HG03175 (cell line): Measurements from ENCODE around the gene MAPRE3.

Source experiments
- ATAC-seq: cut with Tn5 transposase; IDR thresholded peaks from one replicate; pipeline ENCODE4 v1.9.1; 2021; ENCODE audit warnings: mild to moderate bottlenecking, moderate library complexity; ENCODE audit not compliant: unreplicated experiment

MAPRE3 gene

DNA sequence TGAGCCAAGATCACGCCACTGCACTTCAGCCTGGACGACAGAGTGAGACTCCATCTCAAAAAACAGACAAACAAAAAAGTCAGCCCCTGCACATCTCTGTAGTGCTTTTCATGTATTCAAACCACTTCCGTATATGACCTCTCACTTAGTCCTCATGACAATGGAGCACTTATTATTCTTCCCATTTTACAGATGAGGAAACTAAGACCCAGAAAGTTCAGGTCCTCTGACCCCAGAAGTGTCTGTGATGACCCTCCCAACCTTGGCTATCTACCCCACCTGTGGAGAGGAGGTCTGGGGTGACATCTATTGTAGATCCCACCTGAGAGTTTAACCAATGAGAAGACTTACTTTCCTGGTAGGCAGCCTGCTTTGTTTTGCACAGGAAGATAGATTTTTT, 21.6 kb upstream of the MAPRE3 start:
- no peak for ATAC-seq

DNA sequence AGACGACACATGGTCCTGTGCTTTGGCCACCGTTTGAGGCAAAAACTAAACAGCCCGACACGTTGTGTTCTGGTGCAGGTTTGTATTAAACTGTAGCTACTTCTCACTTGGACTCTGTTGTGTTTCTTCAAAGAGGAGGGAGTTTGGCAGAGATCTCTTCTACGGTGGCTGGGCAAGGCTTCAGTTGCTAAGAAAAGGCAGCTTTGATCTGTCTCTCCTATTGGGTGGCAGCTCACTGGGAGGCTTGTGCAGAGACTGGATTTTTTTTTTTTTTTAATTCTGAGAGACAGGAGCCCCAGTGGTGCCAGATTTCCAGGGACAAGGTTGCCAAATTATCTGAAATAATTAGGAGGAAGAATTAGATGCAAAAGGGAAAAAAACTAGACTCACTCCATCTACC, 20.2 kb upstream of the MAPRE3 start:
- no peak for ATAC-seq

DNA sequence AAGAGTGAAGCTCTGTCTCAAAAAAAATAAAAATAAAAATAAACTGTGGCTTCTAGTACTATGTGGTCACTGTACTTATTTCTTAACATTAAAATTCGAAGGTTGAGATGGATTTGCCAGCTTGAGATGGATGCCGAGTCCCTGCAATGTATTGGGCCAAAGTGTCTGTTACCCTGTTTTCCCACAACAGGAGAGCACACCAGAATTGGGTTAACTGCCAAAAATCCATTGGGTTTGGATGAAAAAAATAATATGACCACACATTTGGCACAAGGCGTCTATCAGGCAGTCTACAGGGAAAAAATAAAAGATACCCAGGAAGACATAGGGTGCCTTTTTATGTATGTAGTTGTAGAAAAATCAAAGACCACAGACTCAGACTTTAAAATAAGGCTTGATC, 19.2 kb upstream of the MAPRE3 start:
- ATAC-seq: no peak

DNA sequence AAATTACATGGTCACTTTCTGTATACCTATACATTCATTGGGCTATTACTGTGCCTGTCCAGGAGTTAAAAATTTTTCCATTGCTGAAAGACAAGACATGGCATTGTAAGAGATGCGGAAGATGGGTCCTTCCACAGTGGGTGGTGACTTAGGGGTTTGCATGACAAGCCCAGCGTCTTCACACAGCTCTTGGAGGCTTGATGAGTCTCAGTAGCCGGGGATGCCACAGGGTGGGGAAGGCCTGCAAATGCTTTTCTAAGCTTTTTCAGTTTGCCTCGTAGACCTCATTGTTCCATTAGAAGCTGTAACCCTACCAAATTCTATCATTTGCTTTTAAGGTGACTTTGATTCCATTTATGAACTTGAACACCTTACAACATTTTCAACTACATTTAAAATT, 18.1 kb upstream of the MAPRE3 start:
- no peak for ATAC-seq

DNA sequence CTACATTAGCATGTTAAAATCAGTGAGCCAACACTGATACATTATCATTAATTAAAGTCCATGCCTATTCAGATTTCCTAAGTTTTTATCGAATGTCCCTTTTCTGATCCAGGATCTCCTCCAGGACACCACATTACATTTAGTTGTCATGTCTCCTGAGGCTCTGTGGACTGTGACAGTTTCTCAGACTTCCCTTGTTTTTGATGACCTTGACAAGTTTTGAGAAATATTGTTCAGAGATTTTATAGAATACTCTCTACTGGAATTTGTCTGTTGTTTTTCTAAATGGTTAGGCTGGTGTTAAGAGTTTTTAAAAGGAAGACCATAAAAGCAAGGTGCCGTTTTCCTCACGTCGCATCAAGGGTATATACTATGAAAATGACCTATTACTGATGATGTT, 16.3 kb upstream of the MAPRE3 start:
- no peak for ATAC-seq

DNA sequence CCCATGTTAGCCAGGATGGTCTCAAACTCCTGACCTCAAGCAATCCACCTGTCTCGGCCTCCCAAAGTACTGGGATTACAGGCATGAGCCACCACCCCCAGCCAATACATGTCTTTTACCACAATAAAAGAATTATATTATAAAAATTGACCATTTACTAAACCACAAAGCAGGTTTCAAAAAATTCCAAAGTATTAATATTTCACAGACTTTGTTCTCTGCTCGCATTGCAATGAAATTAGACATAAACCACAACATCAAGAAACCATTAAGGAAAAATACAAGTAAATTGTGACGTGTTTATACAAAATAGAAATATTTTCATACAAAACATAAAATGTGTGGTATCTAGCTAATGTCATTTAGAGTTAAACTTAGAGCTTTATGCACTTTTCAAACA, 13.4 kb upstream of the MAPRE3 start:
- ATAC-seq: no peak

DNA sequence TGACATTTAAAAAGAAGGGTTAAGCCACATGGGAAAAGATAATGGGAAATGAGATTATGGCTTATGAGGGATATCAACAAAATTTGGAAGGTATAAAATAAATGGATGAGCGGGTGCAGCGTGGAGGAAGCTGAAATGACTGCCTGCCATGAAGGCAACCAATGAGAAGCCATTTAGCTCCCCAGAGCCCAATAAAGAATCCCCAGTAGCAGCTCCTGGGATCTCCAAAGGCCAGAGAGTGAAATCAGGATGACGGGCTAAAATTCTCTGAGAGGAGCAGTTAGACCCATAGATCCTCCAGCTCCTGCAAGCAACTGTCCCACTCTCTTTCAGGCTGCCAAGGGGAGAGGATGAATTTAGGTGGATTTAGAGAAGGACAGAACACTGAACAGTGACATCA, 12.9 kb upstream of the MAPRE3 start:
- no peak for ATAC-seq

DNA sequence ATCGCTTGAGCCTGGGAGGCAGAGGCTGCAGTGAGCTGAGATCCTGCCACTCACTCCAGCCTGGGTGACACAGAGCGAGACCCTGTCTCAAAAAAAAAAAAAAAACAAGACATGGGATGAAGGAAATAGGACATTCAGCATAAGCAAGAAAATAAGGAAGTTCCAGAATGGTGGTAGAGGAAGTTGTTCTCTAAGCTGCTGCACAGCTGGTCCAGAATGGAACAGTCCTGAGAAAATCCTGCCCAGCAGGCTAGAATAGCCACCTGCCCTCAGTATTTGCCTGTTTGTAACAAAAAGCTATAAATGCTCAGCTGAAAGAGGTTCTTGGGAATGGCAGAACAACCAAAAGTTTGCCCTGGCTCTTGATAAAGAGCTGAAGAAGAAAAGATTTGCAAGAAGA, 11.1 kb upstream of the MAPRE3 start:
- ATAC-seq: no peak

DNA sequence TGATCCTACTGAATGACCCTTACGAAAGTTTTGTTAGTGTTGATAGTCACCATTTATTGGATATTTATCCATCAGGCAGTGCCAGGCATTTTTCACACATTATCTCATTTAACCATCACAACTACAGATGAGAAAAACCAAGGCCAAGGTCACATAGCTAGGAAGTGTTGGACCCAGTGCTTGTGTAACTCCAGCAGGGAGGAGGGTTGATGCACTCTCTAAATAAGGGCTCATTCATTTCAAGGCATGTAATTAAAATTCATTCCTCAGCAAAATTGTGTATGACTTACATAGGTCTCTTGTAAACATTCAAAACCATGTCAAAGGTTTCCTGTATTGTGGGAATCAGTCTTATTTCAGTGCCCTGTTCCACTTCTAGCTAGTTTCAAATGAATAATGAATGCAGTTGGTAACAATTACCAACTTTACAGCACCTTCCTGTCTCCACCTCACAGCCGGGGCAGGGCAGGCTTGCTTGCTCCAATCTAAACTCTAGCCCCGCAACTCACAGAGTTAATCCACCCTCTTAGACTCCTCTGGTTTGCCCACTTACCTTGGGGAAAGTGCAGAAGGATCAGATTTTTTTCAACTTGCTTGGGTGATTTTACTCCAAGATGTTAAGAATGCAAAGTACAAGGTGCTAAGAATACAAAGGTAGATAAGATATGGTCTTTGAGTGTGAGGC, 5.8 kb upstream of the MAPRE3 start:
- ATAC-seq: no peak

DNA sequence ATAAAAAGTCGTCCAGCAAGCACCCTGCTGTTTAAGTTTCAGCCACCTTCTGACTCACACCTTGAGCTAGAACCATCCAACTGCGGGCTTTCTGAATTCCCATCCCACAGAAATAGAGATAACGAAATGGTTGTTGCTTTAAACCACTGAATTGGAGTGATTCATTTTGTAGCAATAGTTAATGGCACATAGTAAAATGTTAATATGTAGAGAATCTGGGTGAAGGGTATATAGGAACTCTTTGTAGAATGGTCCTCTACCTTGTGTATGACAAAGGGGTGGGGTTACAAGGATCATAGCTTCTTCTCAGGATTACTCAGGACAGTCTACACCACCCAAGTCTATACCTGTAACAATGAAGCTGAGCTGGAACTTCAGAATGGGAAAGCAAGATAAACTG, 2.4 kb upstream of the MAPRE3 start:
- no peak for ATAC-seq

DNA sequence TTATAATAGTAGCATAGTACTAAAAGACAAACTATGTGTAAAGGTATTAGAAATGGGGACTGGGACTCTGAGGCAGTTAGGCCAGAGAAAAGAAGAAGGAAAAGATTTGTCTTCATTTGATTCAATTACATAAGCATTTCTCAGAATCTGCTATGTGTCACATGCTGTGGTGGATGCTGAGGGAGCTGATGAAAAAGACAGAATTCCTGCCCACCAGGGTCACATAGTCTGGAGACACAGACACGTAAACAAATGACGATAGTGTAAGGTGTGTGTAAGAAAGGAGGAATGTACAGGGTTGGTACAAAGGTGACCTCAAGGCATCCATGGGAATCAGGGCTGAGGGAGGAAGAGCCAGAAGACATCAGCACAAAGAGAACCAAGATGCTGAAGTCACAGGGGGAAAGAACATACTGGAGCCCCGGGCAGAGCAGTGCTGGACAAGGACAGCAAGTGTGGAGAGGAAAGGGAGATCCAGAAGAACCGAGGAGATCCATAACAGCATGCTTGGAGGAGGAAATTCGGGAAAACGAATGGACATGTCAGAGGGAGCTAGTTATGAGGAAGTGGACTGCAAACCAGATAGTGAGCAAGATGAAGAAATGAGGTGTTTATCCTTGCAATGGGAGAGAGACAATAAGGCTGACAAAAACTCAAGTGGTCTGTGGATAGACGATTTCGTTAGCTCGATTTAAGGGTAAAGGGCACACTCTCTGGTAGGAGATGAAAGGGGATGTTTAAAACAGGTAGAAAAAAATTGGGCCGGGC, 1.2 kb upstream of the MAPRE3 start:
- ATAC-seq: no peak

DNA sequence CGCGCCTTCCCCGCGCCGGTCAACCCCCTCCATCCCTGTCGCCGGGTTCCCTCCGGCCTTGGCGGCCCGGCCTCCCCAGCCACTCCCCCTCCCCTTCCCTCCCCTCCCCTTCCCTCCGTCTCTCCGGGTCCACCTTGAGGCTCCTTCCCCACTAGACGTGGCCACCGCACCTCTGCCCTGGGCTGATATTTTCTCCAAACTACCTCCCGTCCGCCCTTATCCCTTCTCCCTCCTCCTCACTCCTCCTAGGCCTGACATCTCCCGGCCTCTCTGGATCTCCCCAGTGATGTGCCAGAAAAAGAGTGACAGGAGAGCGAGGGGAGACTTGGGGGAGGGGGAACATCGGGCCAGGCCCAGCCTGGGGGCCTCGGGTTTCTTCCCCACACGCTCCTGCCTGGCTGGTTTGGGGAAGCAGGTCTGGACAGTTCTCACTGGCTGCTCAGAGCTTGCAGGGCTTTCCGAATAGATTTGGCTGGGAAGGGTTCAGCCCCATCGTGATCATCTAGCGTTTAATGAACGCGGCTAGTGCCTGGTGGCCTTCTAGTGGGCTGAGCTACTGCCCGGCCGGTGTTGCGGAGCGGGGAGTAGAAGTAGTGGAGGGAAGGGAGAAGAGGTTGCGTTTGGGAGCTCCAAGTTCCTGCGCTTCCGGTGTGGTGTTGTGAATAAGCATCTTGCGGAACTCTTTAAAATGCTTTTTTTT, 641 bp downstream of the MAPRE3 start:
- ATAC-seq: no peak

DNA sequence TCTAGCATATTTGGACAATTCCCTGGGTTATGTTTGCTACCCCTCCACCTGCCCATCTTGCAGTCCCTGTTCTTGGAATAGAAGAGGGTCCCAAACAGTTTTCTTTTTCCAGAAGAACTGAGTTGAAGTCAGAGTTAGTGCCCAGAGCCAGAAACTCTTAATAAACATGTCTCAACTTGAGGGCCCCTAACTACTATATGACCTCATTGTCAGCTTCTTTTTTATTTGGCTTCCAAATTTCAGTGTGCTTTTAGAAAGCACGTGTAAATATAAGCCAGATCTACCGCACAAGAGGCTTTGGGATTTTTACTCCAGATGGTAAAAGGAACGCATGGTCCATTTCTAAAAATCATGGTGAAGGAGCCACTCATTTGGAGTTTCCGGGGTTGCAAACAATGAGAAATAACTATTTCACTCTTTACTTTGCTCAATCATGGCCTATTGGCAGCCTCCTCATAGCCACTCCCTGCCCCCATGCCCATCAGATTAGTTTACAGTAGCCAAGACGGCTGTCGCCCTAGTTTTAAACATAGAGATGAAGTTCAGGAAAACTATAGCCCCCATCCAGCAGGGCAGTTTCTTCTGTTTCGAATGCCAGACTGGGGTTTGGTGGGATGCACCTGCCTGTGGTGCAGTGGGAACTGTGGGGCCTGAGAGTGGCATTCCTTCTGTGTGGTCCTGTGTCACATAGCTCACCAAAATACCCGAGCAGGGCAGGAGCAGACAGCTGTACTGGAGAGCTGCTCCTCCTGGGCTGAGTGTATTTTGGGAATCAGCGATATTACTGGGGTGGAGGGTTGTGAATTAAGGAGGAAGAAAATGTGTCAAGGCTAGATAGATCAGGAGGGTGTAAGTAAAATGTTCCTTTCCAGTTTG, 1.7 kb downstream of the MAPRE3 start:
- no peak for ATAC-seq

DNA sequence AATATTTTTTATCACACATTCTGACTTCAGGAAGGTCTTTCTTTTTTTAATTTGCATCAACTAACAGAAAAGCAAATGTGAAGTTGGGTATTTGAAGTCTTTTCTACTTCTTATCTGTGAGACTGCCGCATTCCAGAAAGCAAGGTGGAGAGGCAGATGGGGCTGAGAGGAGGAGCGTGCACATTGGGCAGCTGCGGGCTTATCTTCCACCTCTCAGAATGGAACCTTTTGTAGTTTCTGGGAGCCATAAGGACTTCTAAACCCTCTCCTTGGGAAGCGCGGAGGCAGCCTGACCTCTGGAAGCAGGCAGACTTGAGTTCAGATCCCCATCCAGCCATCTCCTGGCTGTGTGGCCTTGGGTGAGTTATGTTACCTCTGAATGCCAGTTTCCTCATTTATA, 3.9 kb downstream of the MAPRE3 start:
- no peak for ATAC-seq

DNA sequence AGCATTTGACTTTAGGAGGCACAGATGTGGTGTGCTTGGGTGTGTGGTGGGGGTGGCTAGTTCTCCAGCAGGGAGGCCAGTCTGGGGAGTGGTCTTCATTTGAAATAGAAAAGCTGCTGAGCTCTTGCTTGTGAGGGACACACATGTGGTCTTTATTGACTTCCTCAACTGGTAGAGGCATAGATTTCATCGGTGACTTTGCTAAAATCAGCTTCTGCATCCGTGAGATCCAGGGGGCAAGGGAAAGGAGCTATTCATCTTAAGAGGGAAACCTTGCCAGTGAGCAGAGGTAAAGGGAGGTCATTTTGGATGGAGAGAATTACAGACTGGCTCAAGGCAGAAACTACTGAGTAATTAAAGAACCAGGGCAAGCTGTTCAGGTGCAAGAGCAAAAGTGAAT, 4.7 kb downstream of the MAPRE3 start:
- ATAC-seq: no peak

DNA sequence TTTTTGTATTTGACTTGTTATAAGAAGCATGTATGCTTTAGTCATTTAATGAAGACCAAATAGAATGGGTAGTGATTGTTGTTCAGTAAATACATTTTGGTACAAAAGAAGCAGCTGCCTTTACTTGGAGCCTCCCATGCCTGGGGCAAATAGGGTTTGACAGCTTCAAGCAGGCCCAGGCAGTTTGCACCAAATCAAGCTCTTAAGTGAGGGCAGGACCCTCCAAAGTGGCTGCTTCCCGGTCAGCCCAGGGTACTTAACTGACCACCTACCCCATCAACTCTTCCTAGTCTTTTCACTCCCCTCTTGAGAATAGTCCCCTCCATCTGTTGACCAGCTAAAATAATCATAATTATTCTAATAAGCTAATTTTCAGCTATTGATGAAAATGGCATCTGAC, 5.2 kb downstream of the MAPRE3 start:
- ATAC-seq: no peak

DNA sequence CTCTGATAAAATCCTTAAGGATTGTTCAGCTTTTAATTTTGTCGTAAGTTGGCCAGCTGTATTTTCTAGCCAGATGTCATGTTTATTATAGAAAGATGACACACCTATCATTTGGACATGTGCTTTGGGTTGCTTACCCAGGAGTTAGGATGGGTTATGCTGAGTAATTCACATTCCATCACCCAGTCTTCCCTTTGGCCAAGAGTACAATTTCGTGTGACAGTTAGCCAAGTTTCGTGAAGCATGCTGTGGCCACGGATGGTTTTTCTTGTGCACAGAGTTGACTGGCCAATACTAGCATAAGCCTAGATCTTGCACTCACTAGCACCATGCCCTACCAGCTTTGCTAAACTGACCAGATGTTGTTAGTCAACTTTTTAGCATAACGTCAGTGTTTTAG, 5.8 kb downstream of the MAPRE3 start:
- ATAC-seq: no peak

DNA sequence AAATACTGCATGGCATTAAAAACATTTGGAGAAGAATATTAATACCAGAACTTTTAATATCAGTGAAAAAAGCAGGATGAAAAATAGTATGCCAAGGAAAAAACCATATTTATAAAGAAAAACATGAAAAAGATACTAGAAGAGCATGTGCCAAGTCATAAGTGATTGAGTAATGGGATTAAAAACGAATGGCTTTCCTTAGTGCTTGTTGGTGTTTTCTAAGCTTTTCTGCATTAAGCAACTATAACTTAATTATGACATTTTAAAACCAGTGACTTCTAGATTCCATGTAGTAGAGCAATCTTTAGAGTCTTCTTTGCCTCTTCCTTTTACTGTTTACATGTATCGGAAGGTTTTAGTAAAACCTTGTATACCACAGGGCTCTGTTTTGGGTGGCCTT, 6.6 kb downstream of the MAPRE3 start:
- no peak for ATAC-seq

DNA sequence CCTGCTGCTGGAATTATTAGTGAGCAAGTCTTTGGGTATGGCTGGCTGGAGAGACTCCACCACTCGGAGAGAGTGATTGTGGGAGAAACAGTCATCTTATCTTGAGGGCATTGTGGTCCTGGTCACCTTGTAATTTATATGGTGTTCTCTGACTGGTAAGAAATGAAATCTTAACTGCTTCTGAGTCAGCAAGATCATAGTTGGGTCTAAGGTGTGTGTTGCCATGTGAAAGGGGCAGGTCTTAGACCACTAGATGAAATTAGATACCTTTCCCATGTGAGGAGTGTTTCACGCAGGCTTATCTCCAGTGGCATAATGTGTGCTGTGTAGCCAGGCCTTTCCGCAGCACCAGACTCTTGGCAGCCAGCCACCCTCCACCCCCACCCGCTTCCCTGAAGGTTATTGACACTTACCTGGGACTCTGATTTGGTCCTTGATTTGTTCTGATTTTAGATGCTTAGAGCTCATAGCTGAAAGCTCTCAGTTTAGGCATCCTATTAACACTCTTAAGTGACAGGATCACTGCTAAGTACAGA, 7.7 kb downstream of the MAPRE3 start:
- ATAC-seq: no peak

DNA sequence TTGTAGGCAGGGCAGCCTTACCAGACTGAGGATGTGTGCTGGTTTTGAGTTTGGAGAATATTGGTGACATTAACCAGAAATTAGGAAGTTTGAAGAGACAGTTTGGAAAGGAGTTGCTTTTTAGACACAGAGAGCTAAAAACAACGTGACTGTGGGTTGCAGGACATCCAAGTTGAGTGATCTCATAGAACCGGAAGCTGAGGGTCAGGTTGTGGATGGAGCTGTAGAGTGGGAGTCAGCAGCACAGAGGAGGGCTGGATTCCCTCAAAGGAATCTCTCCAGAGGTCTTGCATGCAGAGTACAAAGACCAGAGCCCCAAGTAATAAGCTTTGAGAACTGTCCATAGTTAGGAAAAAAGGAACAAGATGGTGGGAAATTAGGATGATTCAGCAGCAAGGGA, 9.3 kb downstream of the MAPRE3 start:
- ATAC-seq: no peak

DNA sequence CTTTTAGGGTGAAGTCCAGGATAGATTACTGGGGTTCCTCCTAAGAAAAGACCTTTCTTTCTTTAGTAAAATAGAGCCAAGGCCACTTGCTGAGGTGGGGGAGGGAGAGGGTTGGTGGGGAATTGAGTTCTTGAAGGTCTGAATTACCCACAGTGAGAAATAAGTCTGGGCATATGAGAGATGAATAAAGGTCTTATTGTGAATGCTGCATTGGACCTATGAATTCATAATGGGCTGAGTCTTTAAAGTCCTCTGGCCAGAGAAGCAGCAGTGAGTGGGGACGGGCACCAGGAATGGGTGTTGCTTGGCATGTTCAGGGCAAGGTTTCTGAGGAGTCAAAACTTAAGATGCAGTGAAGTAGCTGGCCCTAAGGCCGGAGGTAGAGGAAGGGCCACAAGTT, 10.5 kb downstream of the MAPRE3 start:
- no peak for ATAC-seq
